Keratinocyte (primary cell): ENCODE results near the gene CTAG1A. TPM values are rescaled to one million over a fixed set of nuclear protein-coding genes. Genes with fewer than 3 reads are reported as not detected.

ENCODE experiments used
- DNase-seq: peaks from one replicate; pipeline ENCODE4 v3.0.0-alpha.2; 2011; ENCODE audit warnings: low read depth, missing footprints, low spot score
- FAIRE-seq: peaks from 2 replicates; lab custom pipeline; 2011; peaks lifted over from hg19 to GRCh38; lab: Jason Lieb, UNC
- H2AFZ ChIP-seq: 2 replicates; pipeline ENCODE4 v1.6.0; 2012; ENCODE audit warnings: low read length, control low read depth, inconsistent platforms; ENCODE audit not compliant: control insufficient read depth
- H3K27ac ChIP-seq: 2 replicates; pipeline ENCODE4 v1.5.1; 2011; ENCODE audit warnings: low read length; ENCODE audit not compliant: control insufficient read depth, insufficient read depth
- H3K27me3 ChIP-seq: 3 replicates; pipeline ENCODE4 v1.6.0; 2011; ENCODE audit warnings: low read length; ENCODE audit not compliant: control insufficient read depth, insufficient read depth; ENCODE audit errors: extremely low read depth
- H3K36me3 ChIP-seq, 2 experiments: 2 replicates in 1 of 2; 3 replicates in 1 of 2; pipeline ENCODE4 v1.5.1; 2011; ENCODE audit warnings: low read length in 2 of 2, mild to moderate bottlenecking in 1 of 2; ENCODE audit not compliant: control insufficient read depth in 2 of 2, insufficient read depth in 2 of 2; ENCODE audit errors: extremely low read depth in 1 of 2
- H3K4me1 ChIP-seq: 3 replicates; pipeline ENCODE4 v1.5.1; 2011; ENCODE audit warnings: low read length; ENCODE audit not compliant: control insufficient read depth, insufficient read depth; ENCODE audit errors: extremely low read depth
- H3K4me2 ChIP-seq: 3 replicates; pipeline ENCODE4 v1.6.0; 2011; ENCODE audit warnings: low read depth, low read length; ENCODE audit not compliant: control insufficient read depth, insufficient read depth; ENCODE audit errors: extremely low read depth
- H3K4me3 ChIP-seq, 3 experiments: fragments of 200-600 bp in 1 of 3; sonication (generic) in 1 of 3; 2 replicates in 2 of 3; 3 replicates in 1 of 3; pipeline ENCODE4 v1.5.1; 2011 to 2016; ENCODE audit warnings: low read length in 3 of 3, mild to moderate bottlenecking in 3 of 3, control low read depth in 2 of 3, inconsistent platforms in 1 of 3, low read depth in 1 of 3, mixed read lengths in 1 of 3, mixed run types in 1 of 3, moderate library complexity in 1 of 3; ENCODE audit not compliant: control insufficient read depth in 2 of 3, insufficient read depth in 2 of 3; ENCODE audit errors: extremely low read depth in 1 of 3
- H3K79me2 ChIP-seq: 2 replicates; pipeline ENCODE4 v1.6.0; 2012; ENCODE audit warnings: low read length; ENCODE audit not compliant: control insufficient read depth, insufficient read depth
- H3K9ac ChIP-seq: 3 replicates; pipeline ENCODE4 v1.6.0; 2011; ENCODE audit warnings: low read length; ENCODE audit not compliant: control insufficient read depth, insufficient read depth; ENCODE audit errors: extremely low read depth
- H3K9me1 ChIP-seq: 3 replicates; pipeline ENCODE4 v1.6.0; 2011; ENCODE audit warnings: low read length; ENCODE audit not compliant: control insufficient read depth, insufficient read depth; ENCODE audit errors: extremely low read depth
- H3K9me3 ChIP-seq: 2 replicates; pipeline ENCODE4 v1.5.1; 2012; ENCODE audit warnings: low read depth, low read length; ENCODE audit not compliant: control insufficient read depth
- H4K20me1 ChIP-seq: 3 replicates; pipeline ENCODE4 v1.6.0; 2011; ENCODE audit warnings: low read length; ENCODE audit not compliant: control insufficient read depth, insufficient read depth; ENCODE audit errors: extremely low read depth
- CTCF ChIP-seq, 3 experiments: IDR thresholded peaks in 1 of 3; conservative IDR thresholded peaks in 1 of 3; optimal IDR thresholded peaks in 1 of 3; 2 replicates in 2 of 3; 3 replicates in 1 of 3; pipeline versions ENCODE3 to v1.5.1; 2011; ENCODE audit warnings: low read length in 3 of 3, mild to moderate bottlenecking in 3 of 3, moderate library complexity in 2 of 3, control low read depth in 1 of 3, inconsistent platforms in 1 of 3; ENCODE audit not compliant: insufficient read depth in 2 of 3; ENCODE audit errors: extremely low read depth in 1 of 3
- EZH2 ChIP-seq: IDR thresholded peaks from one replicate; pipeline ENCODE4 v1.6.1; 2012; ENCODE audit warnings: inconsistent platforms, mild to moderate bottlenecking, low read length, moderate library complexity
- dilution Hi-C: fragments of 300-500 bp; cut with MboI; formaldehyde crosslinking; loops from one replicate; pipeline ENCODE4 v1.7.0; 2020; ENCODE audit warnings: low sequenced_read_pairs; ENCODE audit not compliant: extremely low pct_ligation_motif_present
- polyA plus RNA-seq, 5 experiments: library from polyadenylated mRNA; depleted of rRNA in 3 of 5; stranded (reverse) in 3 of 5; stranded (forward) in 1 of 5; unstranded in 1 of 5; fragments of >200 nt; gene quantifications; 1 replicate in 1 of 5; 2 replicates in 3 of 5; 3 replicates in 1 of 5; pipeline versions ENCODE4 v1.2.1 to v1.2.3, GENCODE V29; 2011 to 2012; ENCODE audit warnings: missing spikeins in 2 of 5, low read depth in 1 of 5, low replicate concordance in 1 of 5

The CTAG1A gene
- polyA plus RNA-seq, 1 donor (not counting 4 experiments of a cell fraction or from before 2014, with no cell fraction given) = not detected

- H3K4me3 ChIP-seq = peak overlapping the region in 1 of 3 experiments; percentile 11
- FAIRE-seq (no peak), DNase-seq (no peak)
- no peaks in the 10 kb centered on the region for H3K27me3 ChIP-seq
- H3K9me3 ChIP-seq = no peaks in the 10 kb centered on the region
- H3K9me1 ChIP-seq = no peaks in the 10 kb centered on the region
- H3K36me3 ChIP-seq = peaks cover 1 to 3% of the 10 kb centered on the region in 2 experiments
- peaks cover 30% of the 10 kb centered on the region for H3K4me1 ChIP-seq
- H3K9ac ChIP-seq = peak overlapping the region; percentile 69
- H4K20me1 ChIP-seq = no peaks in the 10 kb centered on the region
- peak overlapping the region; percentile 86 for H3K27ac ChIP-seq
- peak overlapping the region; percentile 53 for H3K4me2 ChIP-seq
- dilution Hi-C loops = no loop called here
- no peak overlapping the region for H2AFZ ChIP-seq
- H3K79me2 ChIP-seq = peaks cover 10% of the 10 kb centered on the region
- TF ChIP-seq EZH2 (no peak), CTCF (optimal IDR thresholded peaks at IDR 0.05 in 1 of 3, IDR thresholded peaks at IDR 0.05 in 1 of 3, conservative IDR thresholded peaks at IDR 0.05 in 1 of 3; ENCODE audit: extremely low read depth in 1 of 3, insufficient read depth in 2 of 3, low read length in 3 of 3) (no peak)
Measured at GRCh38 chrX:154542723-154543424, 42.1 kb upstream of the CTAG1A start.

GRCh38 chrX:154545673-154546274 lies 39.2 kb upstream of the CTAG1A start:
- no peaks in the 10 kb centered on the region for H3K9me3 ChIP-seq
- peaks cover 38% of the 10 kb centered on the region for H3K4me1 ChIP-seq
- dilution Hi-C loops = no loop called here
- H2AFZ ChIP-seq = no peak overlapping the region
- DNase-seq (no peak), FAIRE-seq (no peak)
- peak overlapping the region; percentile 76 for H3K9ac ChIP-seq
- H4K20me1 ChIP-seq = peaks cover 3% of the 10 kb centered on the region
- no peaks in the 10 kb centered on the region for H3K27me3 ChIP-seq
- no peaks in the 10 kb centered on the region for H3K9me1 ChIP-seq
- peaks cover 36% of the 10 kb centered on the region for H3K79me2 ChIP-seq
- peaks cover 1 to 3% of the 10 kb centered on the region in 2 experiments for H3K36me3 ChIP-seq
- H3K4me2 ChIP-seq = peak overlapping the region; percentile 83
- H3K4me3 ChIP-seq = peak overlapping the region; percentile 63 to 76 (median 67)
- H3K27ac ChIP-seq = no peak overlapping the region
- no peak for TF ChIP-seq CTCF (optimal IDR thresholded peaks at IDR 0.05 in 1 of 3, IDR thresholded peaks at IDR 0.05 in 1 of 3, conservative IDR thresholded peaks at IDR 0.05 in 1 of 3; ENCODE audit: extremely low read depth in 1 of 3, insufficient read depth in 2 of 3, low read length in 3 of 3)
- TF ChIP-seq EZH2 = no peak
